AG09309 (cell line): ENCODE data around the gene DNMT3A.

Experiments
- DNase-seq: peaks from one replicate; pipeline ENCODE4 v3.0.0-alpha.2; 2010; ENCODE audit warnings: low read depth
- H3K4me3 ChIP-seq: 2 replicates; pipeline ENCODE4 v1.5.1; 2011; ENCODE audit warnings: mild to moderate bottlenecking, low read depth, low read length, moderate library complexity; ENCODE audit not compliant: control insufficient read depth
- CTCF ChIP-seq: IDR thresholded peaks from 2 replicates; pipeline ENCODE4 v1.5.1; 2011; ENCODE audit warnings: mild to moderate bottlenecking, low read depth, low read length, inconsistent platforms; ENCODE audit not compliant: insufficient read depth, control insufficient read depth; ENCODE audit errors: missing control alignments

DNMT3A gene

DNA sequence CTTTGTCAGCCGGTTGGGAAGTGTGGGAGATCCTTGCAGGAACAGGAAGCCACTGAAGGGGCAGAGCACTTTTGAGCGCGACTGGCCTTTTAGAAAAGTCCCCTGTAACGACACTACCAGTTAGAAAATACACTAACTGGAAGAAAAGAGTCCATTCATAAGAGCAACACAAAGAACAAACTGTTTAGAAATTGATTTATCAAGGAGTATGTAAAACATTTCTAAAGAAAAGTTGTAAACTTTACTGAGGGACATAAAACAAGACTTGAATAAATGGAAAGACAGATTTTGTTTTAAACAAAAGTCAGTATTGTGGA, 143.6 kb downstream of the DNMT3A start:
- no peak for DNase-seq
- TF ChIP-seq CTCF: no peak
- H3K4me3 ChIP-seq: no peak overlapping the region

DNA sequence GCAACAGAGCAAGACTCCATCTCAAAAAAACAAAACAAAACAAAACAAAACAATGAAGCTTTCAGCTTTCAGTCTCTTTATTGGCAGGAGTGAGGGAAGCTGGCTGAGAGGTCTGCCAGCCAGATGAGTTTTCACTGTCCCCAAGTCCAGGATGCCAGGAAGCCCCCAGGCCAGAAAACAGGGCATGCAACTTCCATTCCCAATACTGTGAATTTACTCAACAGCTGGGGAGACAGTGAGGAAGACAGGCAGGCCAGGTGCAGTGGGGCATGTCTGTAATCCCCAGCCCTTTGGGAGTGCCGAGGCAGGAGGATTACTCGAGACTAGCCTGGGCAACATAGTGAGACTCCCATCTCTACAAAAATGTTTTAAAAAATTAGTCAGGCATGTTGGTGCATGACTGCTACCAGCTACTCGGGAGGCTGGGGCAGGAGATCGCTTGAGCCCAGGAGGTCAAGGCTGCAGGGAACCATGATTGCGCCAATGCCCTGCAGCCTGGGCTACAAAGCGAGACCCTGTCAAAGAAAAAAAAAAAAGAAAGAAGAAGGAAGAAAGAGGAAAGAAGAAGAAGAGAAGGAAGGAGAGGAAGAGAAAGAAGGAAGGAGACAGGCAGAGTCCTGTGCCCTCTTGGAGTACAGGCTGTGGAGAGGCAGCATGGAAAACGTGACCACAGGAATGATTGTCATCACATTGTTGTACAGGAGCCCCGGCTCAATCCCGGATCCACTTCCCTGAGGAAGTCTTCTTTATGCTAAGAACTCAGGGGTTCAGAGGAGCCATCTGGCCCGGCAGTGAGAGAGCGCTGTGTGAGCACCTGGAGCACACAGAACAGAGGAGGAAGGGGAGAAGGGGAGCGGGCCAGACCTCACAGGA, 144.2 kb downstream of the DNMT3A start:
- TF ChIP-seq CTCF: no peak
- no peak overlapping the region for H3K4me3 ChIP-seq
- no peak for DNase-seq

GRCh38 chr2:25194576-25195122, 147.1 kb downstream of the DNMT3A start:
- DNase-seq: no peak
- no peak for TF ChIP-seq CTCF
- H3K4me3 ChIP-seq: no peak overlapping the region

- DNase-seq: no peak
- H3K4me3 ChIP-seq: no peak overlapping the region
- no peak for TF ChIP-seq CTCF
Measured at GRCh38 chr2:25190536-25190935, 151.2 kb downstream of the DNMT3A start.

DNA sequence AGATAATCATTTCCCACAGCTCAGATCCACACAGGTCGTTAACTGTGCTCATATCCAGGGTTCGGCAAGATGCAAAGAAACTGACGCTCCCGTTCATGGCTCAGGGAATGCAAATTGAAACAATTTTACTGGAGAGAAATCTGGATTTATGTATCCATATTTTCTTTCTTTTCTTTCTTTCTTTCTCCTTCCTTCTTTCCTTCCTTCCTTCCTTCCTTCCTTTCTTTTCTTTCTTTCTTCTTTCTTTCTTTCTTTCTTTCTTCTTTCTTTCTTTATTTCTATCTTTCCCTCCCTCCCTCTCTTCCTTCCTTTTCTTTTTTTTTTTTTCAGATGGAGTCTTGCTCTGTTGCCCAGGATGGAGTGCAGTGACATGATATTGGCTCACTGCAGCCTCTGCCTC, 153.3 kb downstream of the DNMT3A start:
- H3K4me3 ChIP-seq: no peak overlapping the region
- no peak for DNase-seq

GRCh38 chr2:25187729-25188350, 153.9 kb downstream of the DNMT3A start:
- no peak overlapping the region for H3K4me3 ChIP-seq
- no peak for TF ChIP-seq CTCF
- no peak for DNase-seq

More for the DNA sequence above, 153.3 kb downstream of the DNMT3A start:
- no peak for TF ChIP-seq CTCF
